HG03558 (cell line): Measurements from ENCODE around the gene TTI1.
"Not testable (repeated sequence)": the region's sequence is repeated elsewhere in the genome, so short reads cannot be mapped to it uniquely, and the experiment has no call there.

Source experiments
- ATAC-seq: cut with Tn5 transposase; IDR thresholded peaks from one replicate; pipeline ENCODE4 v1.9.1; 2021; ENCODE audit warnings: moderate number of reproducible peaks; ENCODE audit not compliant: unreplicated experiment; ENCODE audit errors: extremely low read depth

Gene TTI1

DNA sequence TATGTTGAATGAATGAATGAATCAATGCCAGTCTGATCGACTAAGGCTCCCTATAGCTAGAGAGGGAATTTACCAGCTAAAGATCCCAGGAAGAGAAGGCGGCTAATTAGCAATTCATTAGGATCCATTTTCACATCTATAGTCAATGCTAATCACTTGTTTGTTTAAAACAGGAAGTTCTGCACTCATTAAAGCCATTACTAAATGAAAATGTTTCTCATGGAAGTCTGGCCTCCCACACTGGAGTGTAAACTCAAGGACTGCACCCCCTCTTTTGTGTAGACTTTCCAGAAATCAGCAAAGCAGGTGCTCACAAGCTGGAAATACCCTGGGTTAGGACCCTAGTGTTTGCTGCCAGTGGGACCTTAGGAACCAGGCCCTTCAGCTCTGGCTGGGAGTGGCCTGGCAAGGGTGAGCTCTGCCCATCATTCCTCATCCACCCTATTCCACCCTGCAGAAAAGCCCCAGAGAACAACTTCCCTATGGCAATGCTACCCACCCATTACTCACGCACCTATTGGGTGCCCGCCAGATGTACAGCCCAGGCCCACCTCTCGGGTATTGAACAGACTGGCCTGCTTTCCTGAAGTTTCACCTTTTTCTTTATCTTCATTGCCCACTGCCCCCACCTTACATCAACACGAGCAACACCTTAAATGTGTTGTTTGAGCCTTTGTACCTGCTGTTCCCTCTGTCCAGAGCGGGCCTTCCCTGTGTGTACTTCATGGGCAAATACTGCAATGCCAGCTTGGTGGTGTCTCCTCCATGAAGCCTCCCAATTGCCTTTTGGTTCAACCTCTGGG, 60.8 kb downstream of the TTI1 start:
- ATAC-seq, result no peak

DNA sequence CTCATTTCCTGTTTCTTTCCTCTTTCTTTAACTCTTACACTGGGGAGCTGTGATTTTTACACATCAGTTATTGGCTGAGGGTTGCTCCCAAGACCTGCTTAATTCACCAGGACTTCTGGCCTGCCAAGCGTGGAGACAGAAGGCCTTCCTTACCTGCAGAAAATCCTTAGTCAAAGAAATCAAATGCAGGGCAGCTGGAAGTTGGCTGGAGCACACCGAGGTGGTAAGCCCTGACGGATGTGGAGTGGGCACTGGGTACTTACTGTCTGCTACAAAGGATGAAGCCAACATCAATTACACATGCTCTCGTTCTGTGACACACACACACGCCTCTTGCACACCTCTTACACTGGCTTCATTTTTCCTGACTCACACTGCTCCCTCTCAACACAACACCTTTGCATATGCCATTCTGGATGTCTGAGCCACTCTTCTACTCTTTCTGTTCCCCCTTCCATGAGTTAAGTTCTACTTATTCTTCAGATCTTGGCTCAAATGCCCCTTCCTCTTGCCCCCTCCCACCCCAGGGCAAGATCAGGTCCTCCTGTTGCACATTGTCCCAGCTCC, 61.6 kb downstream of the TTI1 start:
- no peak for ATAC-seq

DNA sequence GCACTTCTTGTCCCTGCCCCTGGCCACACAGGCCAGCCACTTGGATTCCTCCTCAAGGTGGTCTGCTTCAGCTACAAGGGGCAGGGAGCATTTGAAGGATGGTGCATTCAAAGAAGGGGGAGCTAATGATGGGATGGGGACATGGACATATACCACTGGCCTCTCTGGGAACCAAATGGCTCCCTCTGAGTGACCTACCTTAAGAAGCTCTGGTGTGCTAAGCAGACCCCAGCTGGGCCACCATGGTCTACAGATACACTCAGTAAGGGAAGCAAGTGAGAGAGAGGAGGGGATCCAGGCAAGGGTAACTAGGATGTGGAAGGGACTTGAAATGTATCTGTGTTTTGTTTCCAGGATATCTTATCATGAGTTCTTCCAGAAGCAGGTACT, 62.4 kb downstream of the TTI1 start:
- ATAC-seq, result no peak

DNA sequence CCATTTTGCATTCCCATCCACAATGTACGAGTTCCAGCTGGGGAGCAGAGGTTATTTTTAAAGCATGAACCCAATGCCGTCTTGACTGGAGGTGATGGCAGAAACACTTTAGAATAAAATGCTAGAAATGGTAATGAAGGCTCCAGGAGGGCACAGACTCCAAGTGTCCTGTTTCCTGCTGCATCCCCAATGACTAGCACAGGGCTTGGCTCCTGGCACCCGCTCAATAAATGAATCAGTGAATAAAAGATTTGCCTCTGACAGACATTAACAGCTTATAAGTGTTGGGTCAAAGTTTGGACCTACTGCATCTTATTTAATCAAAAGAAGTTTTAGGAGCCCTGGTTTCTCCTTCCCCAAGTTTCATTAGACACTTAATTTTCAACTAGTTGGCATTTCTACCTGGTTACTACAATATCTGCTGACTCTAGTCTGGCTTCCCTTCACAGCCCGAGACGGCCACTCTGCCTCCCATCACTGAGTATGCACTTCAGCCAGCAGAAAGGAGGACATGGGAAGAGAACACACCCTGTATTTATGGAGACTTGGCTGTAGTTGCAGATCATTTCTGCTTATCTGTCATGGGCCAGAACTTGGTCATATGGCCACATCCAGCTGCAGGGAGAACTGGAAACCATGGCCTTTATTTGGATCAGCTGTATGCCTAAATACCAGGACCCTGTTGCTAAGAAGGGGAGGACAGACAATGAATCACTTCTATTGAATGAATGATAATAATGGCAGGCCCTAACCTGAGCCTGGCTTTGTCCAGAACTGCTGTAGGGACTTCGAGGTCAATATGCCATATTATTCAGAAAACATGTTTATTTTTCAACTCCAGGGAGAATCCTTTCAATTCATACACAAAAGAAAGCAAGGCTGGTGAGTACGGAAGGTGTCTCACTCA, 63.1 kb downstream of the TTI1 start:
- no peak for ATAC-seq

DNA sequence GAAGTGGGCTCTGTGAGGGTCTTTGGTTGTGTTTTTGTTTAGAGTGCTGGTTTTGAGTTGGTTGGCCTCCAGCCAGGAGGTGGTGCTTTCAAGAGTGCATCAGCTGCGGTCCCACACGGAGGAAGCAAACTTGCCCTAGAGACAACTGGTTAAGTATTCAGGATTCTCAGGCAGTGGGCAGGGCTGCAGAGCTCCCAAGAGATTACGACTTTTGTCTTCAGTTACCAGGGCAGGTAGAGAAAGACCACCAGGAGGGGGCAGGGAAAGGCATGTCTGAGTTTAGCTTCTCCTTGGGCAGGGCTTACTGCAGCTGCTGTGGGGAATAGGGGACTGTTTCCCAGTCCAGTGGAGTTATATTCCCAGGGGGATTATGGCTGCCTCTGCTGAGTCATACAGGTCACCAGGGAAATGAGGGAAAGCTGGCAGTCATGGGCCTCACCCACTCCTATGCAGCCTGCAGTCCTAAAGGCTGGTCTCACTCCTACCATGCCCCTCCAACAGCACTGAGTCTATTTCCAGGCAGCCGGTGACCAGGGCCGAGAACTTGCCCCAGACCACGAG, 64.3 kb downstream of the TTI1 start:
- no peak for ATAC-seq

DNA sequence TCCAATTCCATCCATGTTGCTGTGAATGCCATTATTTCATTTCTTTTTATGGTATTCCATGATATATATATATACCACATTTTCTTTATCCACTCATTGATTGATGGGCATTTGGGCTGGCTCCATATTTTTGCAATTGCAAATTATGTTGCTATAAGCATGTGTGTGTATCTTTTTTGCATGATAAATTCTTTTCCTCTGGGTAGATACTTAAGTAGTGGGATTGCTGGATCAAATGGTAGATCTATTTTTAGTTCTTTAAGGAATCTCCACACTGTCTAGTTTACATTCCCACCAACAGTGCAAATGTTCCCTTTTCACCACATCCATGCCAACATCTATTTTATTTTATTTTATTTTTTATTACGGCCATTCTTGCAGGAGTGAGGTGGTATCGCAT, 69.8 kb downstream of the TTI1 start:
- not testable (repeated sequence) for ATAC-seq

DNA sequence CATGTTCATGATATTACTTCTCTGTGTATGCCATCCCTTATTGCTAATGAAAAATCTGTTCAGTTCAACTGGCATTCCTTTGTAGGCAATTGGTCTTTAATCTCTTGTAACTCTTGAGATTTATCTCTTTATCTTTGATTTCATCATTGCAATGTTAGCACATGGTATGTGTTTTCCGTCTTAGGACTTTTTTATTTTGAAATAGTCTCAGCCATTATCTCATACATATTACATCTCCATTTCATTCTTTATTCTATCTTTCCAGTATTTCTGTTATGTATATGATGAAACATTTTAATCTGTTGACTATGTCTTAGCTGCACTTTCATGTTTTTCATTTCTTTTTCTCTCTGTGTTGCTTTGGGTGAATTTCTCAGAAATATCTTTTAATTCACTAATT, 72.2 kb downstream of the TTI1 start:
- no peak for ATAC-seq

DNA sequence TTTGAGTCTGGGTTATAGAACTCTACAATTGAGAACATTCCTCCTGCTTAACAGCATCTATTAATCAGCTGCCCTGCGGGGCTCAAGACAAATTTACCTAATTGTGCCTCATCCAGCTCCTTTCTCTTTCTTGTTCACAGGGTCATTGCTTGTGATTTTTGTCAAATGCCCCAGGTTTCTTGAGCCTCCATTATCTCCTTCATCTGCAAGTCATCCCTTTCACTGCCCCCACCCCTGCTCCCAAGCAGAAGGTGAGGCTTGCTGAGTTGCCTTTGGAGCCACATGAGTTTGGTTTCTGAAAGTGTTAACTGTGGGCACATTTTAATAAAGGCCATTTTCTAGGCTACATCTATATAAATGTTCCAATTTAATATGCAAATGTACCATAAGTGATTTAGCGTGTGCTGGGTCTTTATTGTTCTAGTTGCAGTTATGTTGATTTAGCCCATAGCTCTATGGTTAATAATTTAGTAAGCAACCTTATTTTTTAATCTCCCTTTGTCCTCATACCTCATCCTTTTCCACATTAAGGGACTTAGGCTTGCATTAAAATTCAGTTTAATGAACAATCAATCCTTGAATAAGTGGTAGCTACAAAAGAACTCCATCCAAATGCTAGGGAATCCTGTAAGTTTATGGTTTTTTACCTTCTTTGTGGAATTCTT, 74.3 kb downstream of the TTI1 start:
- no peak for ATAC-seq

DNA sequence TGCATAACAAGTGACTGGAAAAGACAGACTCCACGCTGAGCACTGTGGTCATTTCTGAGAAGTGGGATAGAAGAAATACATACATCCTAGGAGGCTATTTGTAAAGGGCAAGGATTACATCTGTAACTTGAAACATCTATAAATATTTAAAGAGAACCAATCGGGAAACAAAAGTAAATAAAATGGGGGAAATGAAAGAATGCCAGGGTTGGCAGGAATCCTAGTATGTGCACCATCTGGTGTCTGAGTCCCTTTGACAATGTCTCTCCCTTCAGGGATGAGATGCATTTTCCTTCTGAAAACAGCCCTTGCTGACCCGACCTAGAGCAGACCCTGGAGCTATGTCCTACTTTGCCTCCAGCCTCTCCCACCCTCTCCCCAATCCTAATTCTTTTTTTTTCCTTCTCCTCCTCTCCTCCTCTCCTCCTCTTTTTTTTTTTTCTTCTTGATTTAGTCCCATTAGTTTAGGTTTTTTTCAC, 77.1 kb downstream of the TTI1 start:
- no peak for ATAC-seq

DNA sequence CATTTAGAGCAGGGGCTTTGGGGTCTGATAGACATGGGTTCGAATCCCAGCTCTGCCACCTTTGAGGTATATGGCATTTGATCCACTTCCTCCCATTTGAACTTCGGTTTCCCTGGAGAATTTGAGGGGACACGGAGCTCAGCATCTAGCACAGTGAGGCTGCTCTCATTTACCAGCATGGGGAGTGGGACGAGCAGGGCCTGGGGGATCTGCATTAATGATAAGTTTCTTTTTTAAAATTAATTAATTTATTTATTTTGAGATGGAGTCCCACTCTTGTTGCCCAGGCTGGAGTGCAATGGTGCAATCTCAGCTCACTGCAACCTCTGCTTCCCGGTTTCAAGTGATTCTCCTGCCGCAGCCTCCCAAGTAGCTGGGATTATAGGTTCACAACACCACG, 77.7 kb downstream of the TTI1 start:
- no peak for ATAC-seq

DNA sequence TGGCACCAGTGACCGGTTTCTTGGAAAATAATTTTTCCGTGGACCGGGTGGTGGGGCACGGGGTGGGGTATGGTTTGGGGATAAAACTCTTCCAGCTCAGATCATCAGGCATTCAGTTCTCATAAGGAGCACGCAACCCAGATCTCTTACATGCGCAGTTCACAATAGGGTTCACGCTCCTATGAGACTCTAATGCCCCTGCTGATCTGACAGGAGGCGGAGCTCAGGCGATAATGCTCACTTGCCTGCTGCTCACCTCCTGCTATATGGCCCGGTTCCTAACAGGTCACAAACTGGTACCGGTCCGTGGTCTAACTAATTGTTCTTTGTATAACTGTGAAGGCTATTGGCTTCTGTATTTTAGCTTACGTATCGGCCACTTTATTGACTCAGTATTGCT, 78.6 kb downstream of the TTI1 start:
- ATAC-seq, result no peak

DNA sequence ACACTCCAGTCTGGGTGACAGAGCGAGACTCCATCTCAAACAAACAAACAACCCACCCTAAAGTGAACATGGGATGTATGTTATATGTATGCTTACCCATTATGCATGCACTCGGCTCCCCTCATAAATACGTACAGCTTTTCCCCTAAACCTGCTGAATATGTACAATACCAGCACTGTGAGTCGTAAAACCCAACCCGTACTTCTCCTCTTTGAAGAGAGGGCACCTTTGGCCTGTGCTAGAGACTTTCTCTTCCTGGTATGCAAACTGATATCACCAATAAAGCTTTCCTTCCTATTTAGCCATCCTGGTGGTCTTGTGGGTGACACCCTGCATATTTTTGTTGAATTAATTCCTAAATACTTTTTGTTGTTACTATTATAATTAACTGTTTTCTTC, 79.1 kb downstream of the TTI1 start:
- no peak for ATAC-seq

DNA sequence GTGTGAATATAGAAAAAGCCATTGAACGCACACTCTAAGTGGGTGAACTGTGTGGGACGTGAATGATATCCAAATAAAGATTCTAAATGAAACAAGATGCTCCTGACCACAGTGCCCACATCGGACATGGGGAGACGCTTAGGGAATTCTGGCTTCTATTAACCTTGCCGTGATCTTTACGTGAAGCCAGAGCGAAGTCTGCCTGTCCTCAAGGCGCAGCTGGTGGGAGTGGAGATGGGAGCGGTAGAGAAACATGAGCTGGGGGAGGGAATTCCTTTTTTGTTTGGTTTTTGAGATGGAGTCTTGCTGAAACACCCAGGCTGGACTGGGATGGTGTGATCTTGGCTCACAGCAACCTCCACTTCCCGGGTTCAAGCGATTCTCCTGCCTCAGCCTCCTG, 84.3 kb downstream of the TTI1 start:
- no peak for ATAC-seq

DNA sequence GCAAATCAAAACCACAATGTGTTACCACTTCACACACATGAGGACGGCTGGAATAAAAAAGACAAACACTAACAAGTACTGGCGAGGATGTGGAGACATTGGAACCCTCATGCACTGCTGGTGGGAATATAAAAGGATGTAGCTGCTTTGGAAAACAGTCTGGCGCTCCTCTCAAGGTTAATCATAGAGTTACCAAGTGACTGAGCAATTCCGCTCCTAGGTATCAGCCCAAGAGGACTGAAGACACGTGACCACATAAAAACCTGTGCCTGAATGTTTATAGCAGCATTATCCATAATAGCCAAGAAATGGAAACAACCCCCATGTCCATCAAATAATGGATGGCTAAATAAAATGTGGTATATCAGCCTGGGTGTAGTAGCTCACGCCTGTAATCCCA, 85.3 kb downstream of the TTI1 start:
- ATAC-seq, result no peak

DNA sequence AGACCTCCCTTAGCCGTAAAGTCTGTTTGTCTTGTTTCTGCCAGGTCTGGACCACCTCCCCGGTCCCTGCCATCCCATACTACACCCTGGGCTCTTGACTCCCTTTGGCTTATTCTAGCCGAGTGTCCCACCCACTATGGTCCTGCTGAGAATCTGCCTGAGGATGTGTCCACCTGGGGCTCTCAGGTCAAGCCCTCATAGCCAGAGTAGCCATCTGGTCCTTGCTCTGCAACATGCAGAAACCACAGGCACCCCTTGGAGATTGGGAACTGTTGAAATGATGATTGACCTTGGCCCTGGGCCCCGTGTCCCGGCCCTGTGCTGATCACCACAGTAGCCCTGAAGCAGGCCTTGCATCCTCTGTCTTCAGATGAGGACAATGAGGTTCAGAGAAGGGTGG, 86.3 kb downstream of the TTI1 start:
- no peak for ATAC-seq

DNA sequence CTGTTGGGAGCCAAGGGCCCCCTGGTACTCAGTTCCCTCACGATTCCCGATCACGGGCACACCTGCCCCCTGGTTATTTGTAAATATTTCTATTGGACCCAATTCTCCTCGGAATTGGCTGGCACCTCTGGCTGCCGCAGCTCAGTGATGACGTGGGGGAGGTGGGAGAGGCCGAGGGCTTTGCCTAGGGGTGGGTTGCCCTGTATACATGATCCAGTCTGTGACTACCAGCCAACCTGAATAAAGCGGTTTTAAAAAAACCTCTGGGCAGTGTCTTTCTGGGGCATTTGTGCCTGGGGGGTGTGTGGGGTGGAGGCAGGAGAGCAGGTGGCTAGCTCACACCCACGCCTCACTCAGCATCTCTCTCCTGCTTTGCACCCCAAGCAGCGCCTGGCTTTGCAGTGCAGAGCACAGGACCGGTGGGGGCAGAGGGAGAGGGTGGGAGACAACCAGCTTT, 88.1 kb downstream of the TTI1 start:
- ATAC-seq, result no peak

DNA sequence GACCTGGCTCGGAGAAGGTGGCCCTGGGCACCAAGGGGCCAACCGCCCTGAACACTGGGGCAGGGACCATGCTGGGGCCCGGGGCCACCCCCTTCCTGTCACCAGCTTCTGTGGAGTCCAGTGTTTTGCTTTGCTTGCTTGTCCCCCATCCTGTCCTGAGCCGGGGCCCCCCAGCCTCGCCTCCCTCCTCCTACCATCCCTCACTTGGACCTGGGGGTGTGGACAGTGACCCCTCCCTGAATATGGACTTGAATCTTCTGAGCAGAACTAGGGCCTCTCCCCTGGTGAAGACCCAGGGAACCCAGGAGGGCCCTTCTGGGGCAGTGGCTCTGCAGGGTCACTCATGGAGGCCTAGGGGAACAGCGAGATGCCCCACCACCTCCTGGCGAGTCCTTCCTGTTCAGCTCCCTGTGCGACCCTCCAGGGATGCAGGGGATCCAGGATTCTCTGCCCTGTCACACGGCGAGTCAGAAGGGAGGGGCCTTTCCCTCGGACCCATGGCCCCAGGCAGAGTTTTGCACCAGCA, 88.7 kb downstream of the TTI1 start:
- ATAC-seq, result no peak

DNA sequence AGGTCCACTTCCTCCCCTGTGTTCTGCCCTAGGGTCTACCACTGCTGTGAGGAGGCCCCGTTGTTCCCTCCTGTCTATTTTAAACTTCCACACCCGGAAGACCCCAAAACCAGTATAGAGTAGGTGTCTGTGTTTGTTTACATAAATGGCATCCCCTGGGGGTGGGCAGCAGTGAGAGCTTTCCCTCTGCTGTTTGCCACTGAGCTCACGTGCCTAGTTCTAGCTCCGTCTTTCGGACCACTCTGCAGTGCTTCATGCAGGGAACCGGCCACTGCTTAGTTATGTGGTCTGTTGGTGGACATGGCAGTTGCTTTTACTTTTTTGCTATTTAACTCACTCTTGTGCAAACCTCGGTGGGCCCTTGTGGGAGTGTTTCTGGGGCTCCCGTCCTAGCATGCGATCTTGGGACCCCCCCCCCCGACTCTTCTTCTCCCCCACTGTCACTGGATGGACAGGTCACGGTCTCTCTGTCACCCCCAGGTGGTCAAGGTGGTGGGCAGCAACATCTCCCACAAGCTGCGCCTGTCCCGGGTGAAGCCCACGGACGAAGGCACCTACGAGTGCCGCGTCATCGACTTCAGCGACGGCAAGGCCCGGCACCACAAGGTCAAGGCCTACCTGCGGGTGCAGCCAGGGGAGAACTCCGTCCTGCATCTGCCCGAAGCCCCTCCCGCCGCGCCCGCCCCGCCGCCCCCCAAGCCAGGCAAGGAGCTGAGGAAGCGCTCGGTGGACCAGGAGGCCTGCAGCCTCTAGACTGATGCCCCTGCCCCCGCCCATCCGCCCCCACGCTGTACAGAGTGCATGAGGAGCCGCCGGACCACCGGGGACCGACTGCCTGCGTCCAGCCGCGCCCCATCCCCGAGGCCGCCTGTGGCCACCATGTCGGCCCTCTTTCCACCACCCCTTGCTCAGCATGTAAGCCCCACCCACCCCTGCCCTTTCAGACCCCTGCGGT, 89.5 kb downstream of the TTI1 start:
- ATAC-seq, result no peak

DNA sequence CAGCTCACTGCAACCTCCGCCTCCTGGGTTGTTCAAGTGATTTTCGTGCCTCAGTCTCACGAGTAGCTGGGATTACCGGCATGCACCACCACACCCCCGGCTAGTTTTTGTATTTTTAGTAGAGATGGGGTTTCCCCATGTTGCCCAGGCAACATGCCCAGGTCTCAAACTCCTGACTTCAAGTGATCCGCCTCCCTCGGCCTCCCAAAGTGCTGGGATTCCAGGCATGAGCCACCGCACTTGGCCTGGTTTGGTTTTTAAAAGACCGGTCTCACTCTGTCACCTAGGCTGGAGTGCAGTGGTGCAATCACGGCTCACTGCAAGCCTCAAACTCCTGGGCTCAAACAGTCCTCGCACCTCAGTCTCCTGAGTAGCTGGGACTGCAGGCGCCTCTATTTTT, 90.2 kb downstream of the TTI1 start:
- no peak for ATAC-seq
